Right forelimb (tissue), 1 donor: Measurements from ENCODE around the gene IL16.

ENCODE experiments used
- DNase-seq: peaks from one replicate; pipeline ENCODE4 v3.0.0-alpha.2; 2018

Gene IL16

DNA sequence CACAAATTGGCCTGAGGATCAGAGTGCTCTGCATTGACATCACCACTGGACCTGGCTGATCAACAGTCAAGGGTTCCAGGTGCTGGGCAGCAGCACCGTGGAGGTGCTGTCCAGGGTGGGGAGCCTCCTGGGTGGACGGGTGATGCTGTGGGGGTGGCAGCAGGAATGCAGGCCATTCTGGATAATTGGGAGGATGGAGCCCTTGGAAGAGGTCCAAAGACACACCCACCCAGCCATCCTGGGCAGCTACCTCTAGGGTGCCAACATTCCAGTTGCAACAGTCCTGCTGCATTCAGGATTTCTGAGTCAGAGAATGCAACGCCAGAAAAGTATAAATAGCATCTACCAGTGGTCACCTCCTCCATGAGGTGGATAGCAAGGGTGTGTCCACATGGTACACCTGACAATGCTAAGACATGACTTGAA, 100.5 kb downstream of the IL16 start:
- no peak for DNase-seq

- no peak for DNase-seq
Measured at GRCh38 chr15:81297603-81298575, 101.2 kb downstream of the IL16 start.

- no peak for DNase-seq
Measured at GRCh38 chr15:81298611-81299010, 101.9 kb downstream of the IL16 start.

DNA sequence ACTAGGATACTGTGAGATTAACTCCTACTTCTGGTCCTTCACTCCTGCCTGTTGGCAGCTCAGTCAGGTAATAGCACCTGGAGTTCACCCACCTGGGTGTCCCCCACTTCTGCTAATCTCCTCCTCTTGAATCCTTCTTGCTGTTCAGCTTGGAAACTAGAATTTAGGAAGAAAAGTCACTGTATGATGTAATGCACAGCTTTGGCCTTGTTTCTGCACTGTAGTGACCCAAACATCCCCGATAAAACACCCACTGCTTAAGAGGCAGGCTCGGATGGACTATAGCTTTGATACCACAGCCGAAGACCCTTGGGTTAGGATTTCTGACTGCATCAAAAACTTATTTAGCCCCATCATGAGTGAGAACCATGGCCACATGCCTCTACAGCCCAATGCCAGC, 102.5 kb downstream of the IL16 start:
- DNase-seq: no peak

GRCh38 chr15:81299630-81300273, 103.1 kb downstream of the IL16 start:
- DNase-seq: no peak

- no peak for DNase-seq
Measured at GRCh38 chr15:81301385-81301784, 104.7 kb downstream of the IL16 start.

DNA sequence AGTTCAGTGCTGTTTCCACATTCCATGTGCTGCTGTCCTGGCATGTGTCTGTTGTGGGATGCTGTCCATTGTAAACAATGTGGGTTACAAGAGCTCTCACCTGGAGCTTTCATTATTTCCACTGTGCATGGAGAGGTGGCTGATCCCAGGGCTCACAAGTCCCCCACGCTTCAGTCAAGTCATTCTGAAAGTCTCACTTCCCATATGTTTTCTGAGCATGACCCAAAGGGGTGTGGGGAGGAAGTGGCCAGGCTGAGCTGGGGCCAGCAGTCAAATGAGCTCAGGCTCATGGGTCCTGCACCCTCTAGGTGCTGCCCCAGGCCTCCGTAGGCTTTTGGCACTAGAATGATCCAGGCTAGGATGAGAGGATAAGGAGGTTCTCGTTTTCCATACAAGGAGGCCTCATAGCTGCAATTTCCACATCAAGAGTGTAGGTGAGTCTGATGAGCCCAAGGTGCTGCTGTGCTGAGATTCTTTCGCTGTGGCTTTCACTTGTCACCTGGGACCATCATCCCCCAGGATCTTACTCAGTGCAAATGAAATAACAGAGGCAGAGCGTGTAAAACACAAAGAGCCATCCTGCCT, 105.2 kb downstream of the IL16 start:
- no peak for DNase-seq

- DNase-seq: no peak
Measured at GRCh38 chr15:81302701-81303109, 106.0 kb downstream of the IL16 start.

- DNase-seq: no peak
Measured at GRCh38 chr15:81303244-81304225, 106.9 kb downstream of the IL16 start.

GRCh38 chr15:81304226-81304625, 107.5 kb downstream of the IL16 start:
- no peak for DNase-seq

- no peak for DNase-seq
Measured at GRCh38 chr15:81308260-81308659, 111.6 kb downstream of the IL16 start.

DNA sequence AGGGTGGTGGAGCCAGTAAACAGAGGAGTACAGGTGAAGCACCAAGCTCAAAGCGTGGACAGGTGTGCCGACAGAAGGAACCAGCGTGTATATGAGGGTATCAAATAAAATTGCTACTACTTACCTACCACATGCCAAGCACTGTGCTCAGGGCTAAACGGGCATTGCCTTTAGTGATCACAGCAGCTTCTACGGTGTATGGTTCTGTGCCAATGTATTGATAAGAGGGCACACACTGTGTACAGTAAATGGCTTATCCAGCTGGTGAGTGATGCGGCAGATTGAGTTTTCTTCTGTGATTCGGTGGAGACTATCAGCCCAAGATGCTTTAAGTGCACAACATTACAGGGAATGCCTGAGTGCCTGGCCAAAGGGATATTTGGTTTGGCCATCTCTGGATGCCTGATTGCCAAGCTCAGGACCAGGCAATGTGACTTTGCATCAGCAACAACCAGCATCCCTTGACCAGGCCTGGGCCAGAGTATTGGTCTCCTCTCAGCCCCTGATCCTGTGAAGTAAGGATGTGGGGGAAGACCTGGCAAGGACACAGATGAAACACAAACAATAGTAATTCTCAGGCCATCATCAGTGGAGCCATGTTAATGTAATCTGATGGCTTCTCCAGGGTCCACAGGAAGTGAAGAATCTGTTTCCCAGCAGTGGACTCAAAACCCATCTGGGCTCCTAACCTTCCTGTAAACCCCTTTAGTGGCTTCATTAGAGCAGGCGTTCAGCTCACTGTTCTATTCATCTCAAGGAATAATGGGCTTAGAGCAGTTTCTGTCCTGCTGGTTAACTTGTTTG, 113.2 kb downstream of the IL16 start:
- DNase-seq: no peak

GRCh38 chr15:81310480-81310879, 113.8 kb downstream of the IL16 start:
- DNase-seq: no peak

- no peak for DNase-seq
Measured at GRCh38 chr15:81311752-81312464, 115.2 kb downstream of the IL16 start.

- no peak for DNase-seq
Measured at GRCh38 chr15:81312790-81313543, 116.3 kb downstream of the IL16 start.

DNA sequence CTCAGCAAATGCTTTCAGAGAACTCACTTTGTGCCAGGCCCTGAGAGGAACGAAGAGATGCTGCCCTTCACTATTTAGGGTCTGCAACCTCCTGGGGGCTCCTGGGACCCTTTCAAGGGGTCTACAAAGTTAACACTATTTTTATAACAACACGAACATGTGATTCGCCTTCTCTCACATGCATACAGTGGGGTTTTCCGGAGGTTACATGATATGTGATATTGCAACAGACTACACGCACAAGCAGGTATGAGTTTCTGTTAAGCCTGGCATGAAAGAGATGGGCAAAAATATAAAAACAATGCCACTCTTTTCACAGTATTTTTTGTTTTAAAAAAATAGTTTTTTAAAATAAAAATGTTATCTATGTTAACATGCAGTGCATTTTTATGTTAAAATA, 117.0 kb downstream of the IL16 start:
- no peak for DNase-seq

- DNase-seq: no peak
Measured at GRCh38 chr15:81314378-81314777, 117.7 kb downstream of the IL16 start.

GRCh38 chr15:81315452-81316175, 118.9 kb downstream of the IL16 start:
- DNase-seq: peak; percentile 29

- no peak for DNase-seq
Measured at GRCh38 chr15:81316267-81316666, 119.6 kb downstream of the IL16 start.

DNA sequence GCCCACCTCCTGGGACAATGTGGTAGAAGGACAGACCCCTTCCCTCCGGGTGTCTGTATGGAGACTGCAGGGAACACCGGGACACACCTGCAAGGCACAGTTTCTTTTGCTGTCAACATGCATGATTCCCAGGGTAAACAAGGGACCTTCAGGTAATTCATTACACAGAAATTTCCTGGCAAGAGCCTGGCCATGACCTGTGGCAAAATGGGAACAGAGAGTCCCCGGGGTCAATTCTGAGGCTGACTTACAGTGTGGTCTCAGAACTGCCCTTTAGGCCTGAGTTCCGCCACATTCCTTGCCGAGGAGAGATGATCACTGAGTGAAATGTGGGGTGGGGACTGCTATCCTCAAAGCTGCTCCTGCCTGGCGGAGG, 121.0 kb downstream of the IL16 start:
- no peak for DNase-seq
